Nephron progenitor cell (in vitro differentiated cells): Measurements from ENCODE around the gene NOS3.

Experiments
- DNase-seq: peaks from one replicate; pipeline ENCODE4 v3.0.0; 2021
- H3K27ac Mint-ChIP-seq: 2 replicates; pipeline ENCODE4 v1.8.0; 2021; ENCODE audit warnings: mild to moderate bottlenecking, moderate library complexity, mixed read lengths
- H3K27me3 Mint-ChIP-seq: 2 replicates; pipeline ENCODE4 v1.8.0; 2021; ENCODE audit warnings: mild to moderate bottlenecking, low read depth, mixed read lengths; ENCODE audit not compliant: poor library complexity
- H3K36me3 Mint-ChIP-seq: 2 replicates; pipeline ENCODE4 v1.8.0; 2021; ENCODE audit warnings: low read depth, mixed read lengths
- H3K4me1 Mint-ChIP-seq: 2 replicates; pipeline ENCODE4 v1.8.0; 2021; ENCODE audit warnings: mixed read lengths
- H3K4me3 Mint-ChIP-seq: 2 replicates; pipeline ENCODE4 v1.8.0; 2021; ENCODE audit warnings: mild to moderate bottlenecking, moderate library complexity, mixed read lengths
- H3K9me3 Mint-ChIP-seq: 2 replicates; pipeline ENCODE4 v1.8.0; 2021; ENCODE audit warnings: mild to moderate bottlenecking, moderate library complexity, mixed read lengths
- CTCF ChIP-seq: fragments of 200-600 bp; sonication (generic); IDR thresholded peaks from 2 replicates; pipeline ENCODE4 v1.5.0; 2021; ENCODE audit warnings: antibody characterized with exemption

Gene NOS3

GRCh38 chr7:151056666-151057505 is 66.1 kb downstream of the NOS3 start:
- peak overlapping the region; percentile 30 for H3K27ac Mint-ChIP-seq
- peak; percentile 46 for DNase-seq
- H3K36me3 Mint-ChIP-seq, result no peaks in the 10 kb centered on the region
- H3K27me3 Mint-ChIP-seq, result peaks cover 42% of the 10 kb centered on the region
- no peak for TF ChIP-seq CTCF
- H3K4me3 Mint-ChIP-seq, result peak overlapping the region; percentile 92
- peaks cover 45% of the 10 kb centered on the region for H3K4me1 Mint-ChIP-seq
- no peaks in the 10 kb centered on the region for H3K9me3 Mint-ChIP-seq

GRCh38 chr7:151057506-151057988 is 66.7 kb downstream of the NOS3 start, which contains the start of gene CDK5:
Gene CDK5, minus strand, starts transcription at chr7:151057897. Its CDS starts 49 bp downstream, at chr7:151057848.
- DNase-seq, result no peak
- Mint-ChIP-seq H3K36me3 (no peaks in the 10 kb centered on the region), H3K4me3 (peak within 1 kb of the TSS; percentile 92), H3K27me3 (peaks cover 36% of the 10 kb centered on the region), H3K4me1 (peaks cover 49% of the 10 kb centered on the region), H3K9me3 (no peaks in the 10 kb centered on the region), H3K27ac (peak within 1 kb of the TSS; percentile 77)
- TF ChIP-seq CTCF, result no peak

GRCh38 chr7:151057989-151058780 is 67.4 kb downstream of the NOS3 start:
- Mint-ChIP-seq H3K4me1 (peaks cover 50% of the 10 kb centered on the region), H3K9me3 (no peaks in the 10 kb centered on the region), H3K4me3 (peak overlapping the region; percentile 92), H3K27me3 (peaks cover 32% of the 10 kb centered on the region), H3K36me3 (no peaks in the 10 kb centered on the region), H3K27ac (peak overlapping the region; percentile 77)
- no peak for TF ChIP-seq CTCF
- DNase-seq, result peak; percentile 95

GRCh38 chr7:151058781-151059366 is 68.1 kb downstream of the NOS3 start:
- Mint-ChIP-seq H3K27me3 (peaks cover 32% of the 10 kb centered on the region), H3K4me1 (peaks cover 55% of the 10 kb centered on the region)
- DNase-seq, result no peak

More at GRCh38 chr7:151058781-151059366, 68.1 kb downstream of the NOS3 start:
- H3K4me3 Mint-ChIP-seq, result peak overlapping the region; percentile 92
- H3K36me3 Mint-ChIP-seq, result no peaks in the 10 kb centered on the region
- TF ChIP-seq CTCF, result no peak
- no peaks in the 10 kb centered on the region for H3K9me3 Mint-ChIP-seq
- peak overlapping the region; percentile 77 for H3K27ac Mint-ChIP-seq
